ENCODE results near the gene INF2.

Gene INF2

DNA sequence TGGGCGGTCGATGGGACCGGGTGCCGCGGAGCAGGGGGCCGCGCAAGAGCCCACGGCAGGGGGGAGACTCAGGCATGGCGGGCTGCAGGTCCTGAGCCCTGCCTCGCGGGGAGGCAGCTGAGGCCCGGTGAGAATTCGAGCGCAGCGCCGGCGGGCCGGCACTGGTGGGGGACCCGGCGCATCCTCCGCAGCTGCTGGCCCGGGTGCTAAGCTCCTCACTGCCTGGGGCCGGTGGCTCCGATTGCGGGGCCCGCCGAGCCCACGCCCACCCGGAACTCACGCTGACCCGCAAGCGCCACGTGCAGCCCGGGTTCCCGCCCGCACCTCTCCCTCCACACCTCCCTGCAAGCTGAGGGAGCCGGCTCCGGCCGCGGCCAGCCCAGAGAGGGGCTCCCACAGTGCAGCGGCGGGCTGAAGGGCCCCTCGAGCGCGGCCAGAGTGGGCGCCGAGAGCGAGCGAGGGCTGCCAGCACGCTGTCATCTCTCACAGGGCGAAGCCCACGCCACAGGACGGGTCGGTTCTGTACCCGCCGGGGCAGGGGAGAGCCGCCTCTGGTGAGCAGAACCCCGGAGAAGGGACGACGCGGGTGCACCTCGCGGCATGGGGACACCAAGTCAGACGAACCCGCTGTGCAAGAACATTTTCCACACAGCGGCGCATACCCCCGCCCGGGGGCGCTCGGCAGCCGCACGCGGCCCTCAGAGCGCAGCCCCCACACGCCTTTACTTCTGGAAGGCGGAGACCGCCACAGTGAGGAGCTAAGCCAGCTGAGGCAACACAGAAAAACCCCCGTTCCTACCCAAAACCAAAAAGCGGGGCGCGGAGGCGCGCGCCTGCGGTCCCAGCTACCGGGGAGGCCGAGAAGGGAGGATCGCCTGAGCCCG, 62.4 kb downstream of the INF2 start:
- DNase-seq (ENCODE audit: low spot score), result no peak

DNA sequence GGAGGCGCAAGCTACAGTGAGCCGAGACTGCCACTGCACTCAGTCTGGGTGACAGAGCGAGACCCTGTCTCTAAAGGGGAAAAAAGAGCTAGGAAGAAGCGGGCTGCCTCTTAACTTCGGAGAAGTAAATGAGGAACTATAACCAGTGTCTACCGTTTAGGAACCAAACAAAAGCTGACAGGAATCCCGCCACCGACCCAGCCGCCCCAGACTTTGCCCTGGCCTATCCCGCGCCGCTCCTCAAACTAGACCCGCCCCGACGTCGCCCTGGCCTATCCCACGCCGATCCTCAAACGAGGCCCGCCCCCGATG, 63.0 kb downstream of the INF2 start:
- peak; percentile 98 for DNase-seq (ENCODE audit: low spot score)

DNA sequence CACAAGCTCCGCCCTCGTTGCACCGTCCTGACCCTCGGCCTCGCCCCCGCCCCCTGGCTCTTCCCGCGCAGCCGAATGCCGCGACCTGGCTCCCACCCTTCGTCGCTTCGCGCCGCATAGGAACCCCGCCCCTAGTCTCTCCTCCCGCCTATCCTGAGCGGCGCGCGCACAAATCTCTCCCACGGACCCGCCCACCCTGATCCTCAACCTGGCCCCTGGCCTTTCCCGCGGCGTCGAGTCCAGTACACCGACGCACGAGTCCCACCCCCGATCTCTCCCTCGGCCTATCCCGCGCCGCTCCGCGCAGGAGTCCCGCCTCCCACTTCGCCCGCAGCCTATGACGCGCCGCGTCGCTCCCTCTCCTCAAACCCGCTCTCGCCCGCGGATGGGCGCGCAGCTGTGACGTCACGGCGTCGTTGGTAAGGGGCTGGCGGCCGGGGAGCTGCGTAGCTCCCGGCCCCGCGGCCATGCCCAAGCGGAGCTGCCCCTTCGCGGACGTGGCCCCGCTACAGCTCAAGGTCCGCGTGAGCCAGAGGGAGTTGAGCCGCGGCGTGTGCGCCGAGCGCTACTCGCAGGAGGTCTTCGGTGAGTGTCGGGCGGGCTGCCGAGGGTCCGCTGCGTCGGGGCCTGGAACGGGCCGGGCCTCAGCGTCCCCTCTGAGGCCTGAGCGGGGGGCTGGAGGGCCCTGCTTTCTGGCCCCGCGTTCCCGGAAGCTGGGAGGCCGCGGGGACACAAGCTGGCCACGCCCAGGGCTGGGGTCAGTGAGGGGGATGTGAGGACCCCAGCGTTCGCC, 63.5 kb downstream of the INF2 start, which contains the start of gene SIVA1:
TSS of gene SIVA1 (plus strand) at position 413 of the 793 bp plus-strand sequence. CDS start at position 468, 55 bp downstream.
- peak; percentile 100 for DNase-seq (ENCODE audit: low spot score)

DNA sequence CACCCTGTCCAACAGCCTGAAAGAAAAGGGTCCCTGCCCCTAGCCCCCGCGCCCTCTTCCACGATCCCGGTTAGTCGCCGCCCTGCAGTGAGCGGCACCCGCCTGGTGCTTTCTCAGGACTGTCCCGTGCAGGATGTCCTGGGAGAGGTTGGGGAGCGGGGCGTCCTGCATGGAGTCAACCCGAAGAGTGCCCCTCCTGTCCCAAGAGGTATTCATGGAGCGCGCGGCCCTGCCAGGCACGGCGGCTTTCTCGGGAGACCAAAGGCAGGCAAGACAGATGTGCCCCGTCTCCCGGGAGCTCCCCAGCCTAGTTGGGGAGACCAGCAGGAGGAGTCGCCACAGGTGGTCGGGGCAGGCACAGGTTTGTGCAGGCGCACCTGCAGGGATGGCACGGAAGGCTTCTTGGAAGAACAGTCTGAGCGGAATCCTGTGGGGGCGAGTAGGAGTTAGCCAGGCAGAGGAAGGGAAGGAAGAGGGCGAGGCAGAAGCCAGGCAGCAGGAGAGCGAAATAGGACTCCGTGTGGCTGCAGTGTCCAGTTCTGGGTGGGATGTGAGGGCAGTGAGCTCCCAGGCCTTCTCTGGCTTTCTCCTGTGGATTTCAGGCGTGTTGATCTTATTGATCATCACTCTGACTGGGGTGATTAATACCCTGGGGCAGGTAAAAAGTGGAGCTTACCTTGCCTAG, 64.3 kb downstream of the INF2 start:
- DNase-seq (ENCODE audit: low spot score), result no peak

DNA sequence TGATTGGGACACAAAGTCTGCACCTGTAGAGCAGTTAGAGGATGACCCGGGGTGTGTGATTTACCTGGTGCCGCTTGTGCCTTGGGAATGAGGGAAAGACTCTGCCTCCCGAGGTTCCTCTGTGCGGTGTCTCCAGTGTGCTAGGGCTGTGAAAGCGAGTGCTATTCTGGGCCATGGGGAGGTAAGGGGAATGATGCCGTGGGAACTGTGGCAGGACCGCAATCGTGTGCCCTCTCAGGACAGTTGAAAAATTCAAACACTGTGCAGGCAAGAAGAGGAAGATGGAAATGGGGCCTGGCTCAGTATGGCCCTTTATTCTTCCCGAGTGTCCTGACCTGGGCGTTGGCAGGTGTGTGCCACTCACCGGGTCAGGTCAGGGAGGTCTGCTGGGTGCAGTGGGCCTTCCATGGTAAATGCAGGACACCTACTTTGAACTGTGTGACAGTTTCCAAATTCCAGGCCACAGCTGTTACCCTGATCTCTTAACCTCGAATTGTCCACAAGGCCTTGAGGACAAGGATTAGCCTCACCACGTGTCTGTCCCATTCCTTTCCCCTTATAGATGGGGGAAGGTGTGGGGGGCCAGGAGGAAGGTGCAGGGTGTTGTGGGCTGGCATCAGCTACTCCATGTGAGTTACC, 64.9 kb downstream of the INF2 start:
- no peak for DNase-seq (ENCODE audit: low spot score)

DNA sequence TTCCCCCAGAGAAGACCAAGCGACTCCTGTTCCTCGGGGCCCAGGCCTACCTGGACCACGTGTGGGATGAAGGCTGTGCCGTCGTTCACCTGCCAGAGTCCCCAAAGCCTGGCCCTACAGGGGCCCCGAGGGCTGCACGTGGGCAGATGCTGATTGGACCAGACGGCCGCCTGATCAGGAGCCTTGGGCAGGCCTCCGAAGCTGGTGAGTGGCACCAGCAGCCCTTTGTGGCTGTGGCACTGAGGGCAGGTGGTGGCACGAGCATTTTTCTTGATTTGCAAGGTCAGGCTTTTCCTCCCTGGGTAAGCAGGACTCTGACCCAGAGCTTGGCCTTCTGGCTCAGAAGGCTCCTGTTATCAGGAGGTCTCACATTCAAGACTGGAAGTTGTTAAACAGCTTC, 66.2 kb downstream of the INF2 start:
- DNase-seq (ENCODE audit: low spot score), result no peak

DNA sequence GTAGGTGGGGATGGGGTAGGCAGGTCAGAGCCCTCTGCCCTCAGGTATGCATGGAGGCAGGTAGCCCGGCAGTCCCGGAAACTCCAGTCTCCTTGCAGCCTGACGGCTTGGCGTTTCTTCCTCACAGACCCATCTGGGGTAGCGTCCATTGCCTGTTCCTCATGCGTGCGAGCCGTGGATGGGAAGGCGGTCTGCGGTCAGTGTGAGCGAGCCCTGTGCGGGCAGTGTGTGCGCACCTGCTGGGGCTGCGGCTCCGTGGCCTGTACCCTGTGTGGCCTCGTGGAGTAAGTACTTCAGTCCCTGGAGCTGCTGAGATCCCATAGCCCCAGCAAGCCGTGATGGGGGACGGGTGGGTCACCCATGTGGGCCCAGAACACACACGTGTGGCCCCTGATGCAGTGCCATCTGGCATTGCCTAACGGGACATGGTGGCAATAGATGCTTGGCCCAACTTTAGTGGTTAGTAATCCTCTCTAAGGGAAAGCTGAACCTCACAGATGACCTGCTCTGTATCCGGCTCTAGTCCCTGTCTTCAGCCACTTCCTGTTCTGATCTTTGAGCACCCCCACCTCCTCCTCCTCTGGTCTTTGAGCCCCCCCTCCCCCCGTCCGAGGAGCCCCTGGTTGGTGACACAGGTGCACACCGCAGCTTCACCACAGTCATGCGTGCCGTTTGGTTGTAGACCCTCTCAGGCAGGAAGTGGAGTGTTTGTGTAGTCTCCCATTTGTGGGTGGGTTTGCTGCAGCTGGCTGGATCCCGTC, 67.2 kb downstream of the INF2 start:
- no peak for DNase-seq (ENCODE audit: low spot score)

DNA sequence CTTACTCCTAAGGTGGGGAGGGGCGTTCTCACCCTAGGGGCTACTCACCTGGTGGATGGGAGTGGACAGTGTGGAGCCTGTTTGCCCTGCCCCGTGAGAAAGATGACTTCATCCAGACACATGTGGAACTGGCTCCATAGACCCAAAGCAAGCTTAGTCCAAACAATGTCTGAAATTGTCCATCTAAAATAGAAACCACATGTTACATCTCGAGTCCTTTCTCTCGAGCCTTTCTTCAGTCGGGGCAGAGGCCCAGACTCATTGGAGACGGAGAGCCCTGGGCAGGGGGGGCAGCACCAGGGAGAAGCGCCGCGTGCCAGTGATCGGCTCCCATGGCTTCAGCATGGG, 67.8 kb downstream of the INF2 start:
- no peak for DNase-seq (ENCODE audit: low spot score)

DNA sequence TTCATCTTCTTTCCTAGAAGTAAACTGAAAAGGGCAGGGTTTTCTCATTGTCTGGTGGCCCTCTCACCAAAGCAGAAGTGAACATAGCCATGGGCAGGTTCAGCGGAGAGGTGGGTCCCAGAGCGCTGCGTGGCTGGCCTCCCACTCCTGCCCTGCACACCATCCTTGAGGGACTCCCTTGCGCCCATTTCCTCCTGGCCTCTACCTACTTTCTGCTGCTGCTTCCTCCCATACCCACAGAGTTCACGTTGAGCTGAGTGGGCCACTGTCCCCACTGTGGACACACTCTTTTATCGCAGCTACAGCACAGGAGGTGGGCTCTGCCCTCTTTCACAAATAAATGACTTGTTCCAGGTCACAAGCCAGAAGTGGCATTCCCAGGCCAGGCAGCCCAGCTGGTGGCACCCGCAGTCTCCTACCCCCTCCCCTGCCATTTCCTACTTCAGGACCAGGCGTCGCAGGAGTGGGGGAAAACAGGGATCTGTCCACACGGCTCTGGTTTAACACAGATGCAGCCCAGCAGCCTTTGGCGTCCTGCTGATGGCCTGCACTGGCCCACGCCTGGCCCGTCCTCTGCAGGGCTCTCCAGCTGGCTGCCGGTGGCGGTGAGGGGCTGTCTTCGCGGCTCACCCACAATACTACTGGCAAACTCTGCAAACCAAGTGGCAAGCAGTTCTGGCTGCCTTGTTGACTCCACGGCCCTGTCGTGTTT, 68.4 kb downstream of the INF2 start:
- no peak for DNase-seq (ENCODE audit: low spot score)

DNA sequence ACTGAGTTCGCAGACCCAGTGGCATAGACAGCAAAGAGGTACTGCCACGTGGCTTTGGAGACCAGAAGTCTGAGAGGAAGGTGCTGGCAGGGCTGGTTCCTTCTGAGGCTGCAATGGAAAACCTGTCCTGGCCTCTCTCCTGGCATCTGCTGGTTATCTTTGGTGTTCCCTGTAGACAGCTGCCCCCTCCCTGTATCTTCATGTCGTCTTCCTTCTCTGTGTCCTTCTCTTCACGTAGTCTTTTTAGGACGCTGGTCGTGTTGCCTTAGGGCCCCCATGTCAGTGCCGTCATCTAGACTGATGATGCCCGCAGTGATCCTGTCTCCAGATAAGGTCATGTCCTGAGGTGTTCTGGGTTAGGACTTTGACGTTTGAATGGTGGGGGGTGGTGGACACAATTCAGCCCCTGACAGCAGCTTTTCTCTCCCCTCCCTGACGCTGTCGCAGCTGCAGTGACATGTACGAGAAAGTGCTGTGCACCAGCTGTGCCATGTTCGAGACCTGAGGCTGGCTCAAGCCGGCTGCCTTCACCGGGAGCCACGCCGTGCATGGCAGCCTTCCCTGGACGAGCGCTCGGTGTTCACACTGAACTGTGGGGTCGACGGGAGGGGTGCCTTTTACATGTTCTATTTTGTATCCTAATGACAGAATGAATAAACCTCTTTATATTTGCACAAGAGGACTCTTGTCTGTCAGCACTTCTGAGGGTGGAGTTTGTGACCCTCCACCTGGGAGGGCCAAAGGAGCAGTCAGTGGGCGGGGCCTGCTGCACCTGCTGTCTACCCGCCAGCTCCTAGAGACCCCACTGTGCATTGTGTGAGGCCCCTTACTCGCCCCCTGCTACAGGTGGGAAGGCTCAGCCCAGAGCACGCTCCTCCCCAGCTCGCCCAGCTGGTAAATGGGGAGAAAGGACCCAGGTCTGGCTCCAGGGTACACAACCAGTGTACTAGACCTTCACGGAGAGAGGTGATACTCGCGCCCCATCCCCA, 69.9 kb downstream of the INF2 start:
- no peak for DNase-seq (ENCODE audit: low spot score)

DNA sequence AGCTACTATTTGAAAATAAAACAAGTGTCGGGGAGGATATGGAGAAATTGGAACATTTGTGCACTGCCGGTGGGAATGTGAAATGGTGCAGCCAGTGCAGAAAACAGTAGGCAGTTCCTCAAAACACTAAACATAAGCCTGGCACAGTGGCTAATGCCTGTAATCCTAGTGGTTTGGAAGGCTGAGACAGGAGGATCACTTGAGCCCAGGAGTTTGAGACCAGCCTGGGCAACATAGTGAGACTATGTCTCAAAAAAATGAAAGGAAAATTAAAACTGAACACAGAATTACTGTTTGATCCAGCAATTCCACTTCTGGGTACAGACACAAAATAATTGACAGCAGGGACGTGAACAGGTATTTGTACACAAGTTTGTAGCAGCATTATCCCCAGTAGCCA, 76.1 kb downstream of the INF2 start:
- DNase-seq (ENCODE audit: low spot score), result no peak

DNA sequence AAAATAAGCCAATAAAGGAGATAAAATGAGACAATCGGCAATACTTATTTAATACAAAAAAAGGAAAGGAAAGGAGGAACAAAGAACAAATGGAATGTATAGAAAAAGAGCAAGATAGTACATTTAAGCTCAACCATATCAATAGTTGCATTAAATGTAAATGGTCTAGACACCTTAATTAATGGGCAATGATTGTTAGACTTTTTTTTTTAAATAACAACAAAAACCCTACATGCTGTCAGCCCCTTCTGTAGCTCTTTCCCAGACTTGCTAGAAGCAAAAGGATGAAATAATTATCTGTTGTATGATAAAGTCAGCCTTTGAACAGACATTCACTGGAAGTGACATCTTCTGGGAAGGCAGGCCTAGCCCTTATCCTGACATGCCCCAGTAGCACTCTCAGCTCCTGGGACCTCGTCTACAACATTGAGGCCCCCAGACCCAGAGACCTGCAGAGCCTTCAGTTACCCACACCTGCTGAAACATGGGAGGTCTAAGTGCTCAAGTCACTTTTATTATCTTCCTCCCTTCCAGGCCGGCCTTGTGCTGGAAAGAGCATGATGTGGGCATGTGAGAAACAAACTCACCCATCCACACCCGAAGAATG, 76.9 kb downstream of the INF2 start:
- DNase-seq (ENCODE audit: low spot score), result no peak

DNA sequence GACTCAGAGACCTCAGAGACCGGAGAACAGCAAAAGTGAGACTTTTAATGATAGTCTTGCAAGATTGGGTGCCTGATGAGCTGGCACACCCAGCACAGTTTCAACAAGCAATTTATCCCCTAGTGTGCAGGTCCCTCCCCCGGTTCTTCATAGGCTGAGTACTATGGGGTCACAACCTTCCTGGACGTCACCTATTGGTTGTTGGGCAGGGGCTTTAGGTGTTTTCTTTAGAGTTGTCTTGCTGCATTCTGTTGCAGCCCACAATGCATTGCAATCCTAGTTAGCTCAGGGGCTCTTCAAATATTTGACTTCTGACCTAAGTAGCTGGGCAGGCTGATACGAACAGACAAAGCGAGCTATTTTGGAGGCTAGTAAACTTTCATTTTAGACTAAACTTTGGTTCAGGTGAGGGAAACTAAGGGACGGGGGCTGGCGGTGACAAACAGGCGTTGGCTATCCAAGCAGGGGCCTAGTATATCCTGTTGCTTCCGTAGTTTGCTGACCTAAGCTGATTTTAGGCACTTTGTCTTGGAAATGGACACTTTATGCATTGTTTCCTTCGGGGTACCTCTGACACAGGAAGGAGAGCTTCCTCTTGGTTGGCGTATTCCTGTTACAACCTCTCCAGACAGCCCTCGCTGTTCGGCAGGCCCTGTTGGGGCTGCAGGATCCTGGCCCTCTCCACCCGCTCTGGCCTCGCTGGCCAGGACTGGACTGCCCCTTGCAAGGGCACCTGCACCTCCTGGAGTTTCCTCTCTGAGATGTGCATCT, 77.6 kb downstream of the INF2 start:
- DNase-seq (ENCODE audit: low spot score), result no peak

DNA sequence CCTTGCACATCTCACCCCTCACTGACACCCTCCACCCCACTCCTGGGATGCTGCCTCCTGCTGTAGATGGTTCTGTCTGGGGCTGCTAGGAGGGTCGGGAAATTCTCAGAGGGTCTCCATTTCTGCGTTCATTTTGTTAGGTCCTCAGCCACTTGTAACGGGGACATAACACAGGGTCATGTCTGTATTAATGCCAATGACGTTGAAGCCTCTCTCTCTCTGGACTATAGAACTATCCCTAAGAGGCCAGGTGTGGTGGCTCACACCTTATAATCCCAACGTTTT, 78.2 kb downstream of the INF2 start:
- DNase-seq (ENCODE audit: low spot score), result no peak

DNA sequence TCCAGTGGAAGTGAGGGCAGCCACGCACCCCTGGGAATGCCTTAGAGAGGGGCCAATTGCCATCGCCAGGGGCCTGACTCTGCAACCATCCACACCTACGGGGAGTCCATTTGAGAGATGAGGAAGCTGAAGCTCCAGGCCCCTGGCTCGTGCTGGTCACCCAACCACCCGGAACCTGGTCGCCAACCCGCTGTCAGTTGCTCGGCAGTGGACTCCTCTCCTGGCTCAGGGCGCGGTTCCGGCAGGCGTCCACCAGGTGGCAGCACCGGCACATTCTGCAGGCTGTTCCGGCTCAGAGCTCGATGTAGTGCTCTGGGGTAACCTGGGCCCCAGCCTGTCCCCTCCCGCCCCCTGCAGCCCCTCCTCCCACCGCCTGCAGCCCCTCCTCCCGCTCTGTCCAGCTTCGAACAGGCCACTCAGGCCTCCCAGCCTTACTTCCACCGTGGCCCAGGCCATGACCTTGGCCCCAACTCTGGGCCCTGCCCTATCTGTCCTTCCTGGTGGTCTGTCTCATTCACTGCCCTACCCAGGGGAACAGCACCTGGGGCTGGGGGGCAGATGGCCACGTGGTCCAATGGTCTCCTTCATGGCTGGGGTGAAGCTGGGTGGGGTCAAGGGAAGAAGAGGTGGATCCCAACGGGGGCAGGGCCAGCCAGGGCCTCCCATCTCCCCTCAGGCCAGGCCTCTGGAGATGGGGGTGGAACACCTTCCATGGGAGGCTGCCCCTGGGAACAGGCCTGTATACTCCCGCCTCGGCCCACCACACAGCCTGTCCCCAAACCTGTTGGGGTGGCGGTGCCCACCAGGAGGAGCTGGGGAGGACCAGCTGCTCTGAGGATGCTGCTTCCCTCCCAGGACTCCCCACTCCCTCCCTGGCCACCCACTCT, 79.3 kb downstream of the INF2 start:
- peak; percentile 94 for DNase-seq (ENCODE audit: low spot score)

DNA sequence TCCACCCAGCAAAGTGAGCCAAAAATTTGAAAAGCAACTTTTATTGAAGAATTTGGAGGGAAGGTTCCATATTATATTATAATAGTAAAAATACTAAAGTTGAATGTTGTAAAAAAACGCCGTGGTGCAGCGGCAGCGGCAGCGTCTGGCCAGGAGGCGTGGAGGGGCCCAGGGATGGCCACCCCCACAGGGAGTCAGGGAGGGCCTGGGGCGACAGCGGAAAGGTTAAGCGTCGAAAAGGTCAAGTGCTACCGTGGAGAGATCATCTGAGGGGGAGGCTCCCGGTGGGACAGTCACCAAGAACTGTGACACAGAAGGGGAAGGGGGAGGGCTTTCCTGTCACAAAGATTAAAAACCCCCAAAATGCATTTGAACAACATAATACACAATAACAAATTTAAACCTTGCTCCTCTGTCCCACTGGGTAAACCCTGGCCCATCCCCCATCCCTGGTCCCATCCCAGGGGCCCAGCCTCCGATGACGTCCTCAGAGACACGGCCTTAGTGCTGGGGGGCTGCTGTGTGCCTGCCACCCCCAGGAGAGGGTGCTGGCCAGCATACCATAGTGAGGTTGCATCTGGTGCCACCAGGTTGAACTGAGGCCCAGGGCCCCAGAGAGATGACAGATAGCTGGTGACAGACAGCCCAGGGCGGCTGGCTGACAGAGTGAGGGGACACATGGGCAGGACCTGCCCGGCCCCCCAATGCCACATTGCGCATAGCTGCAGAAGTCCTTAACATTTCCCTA, 80.1 kb downstream of the INF2 start:
- no peak for DNase-seq (ENCODE audit: low spot score)

DNA sequence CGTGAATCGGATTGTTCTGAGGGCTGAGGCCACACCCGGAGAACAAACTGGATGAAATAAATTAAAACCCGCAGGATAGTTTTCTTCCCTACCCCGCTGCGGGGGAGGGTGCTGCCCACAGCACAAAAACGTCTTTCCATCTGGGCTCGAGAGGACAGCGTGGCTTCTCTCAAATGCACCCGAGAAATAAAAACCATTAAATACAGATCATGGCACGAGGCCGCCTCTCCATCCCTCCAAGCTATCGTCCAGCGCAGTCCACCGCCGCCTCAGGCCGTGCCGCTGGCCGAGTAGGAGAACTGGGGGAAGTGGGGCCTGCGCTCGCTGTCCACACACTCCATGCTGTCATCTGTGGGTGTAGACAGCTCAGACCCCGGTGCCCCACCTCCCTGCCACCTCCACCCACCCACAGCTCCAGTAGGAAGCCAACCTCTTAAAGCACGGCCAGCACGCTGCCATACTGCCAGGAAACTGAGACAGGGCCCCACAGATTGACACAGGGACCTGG, 80.7 kb downstream of the INF2 start:
- DNase-seq (ENCODE audit: low spot score), result no peak
